Tibial nerve (tissue), 3 donors: ENCODE measurements around the gene AFG1L.

Experiments used
- POLR2A ChIP-seq, 2 donors: fragments of 450-650 bp; IDR thresholded peaks; one replicate each; pipeline ENCODE4 v1.6.1; 2017; ENCODE audit warnings: antibody characterized with exemption in 2 of 2, mild to moderate bottlenecking in 2 of 2, moderate library complexity in 2 of 2
- TF ChIP-seq, protein P1 (sequence below), 5 experiments: fragments of 200-600 bp in 3 of 5; fragments of 450-650 bp in 2 of 5; sonication (generic) in 3 of 5; IDR thresholded peaks; one replicate each; pipeline ENCODE4 v1.5.1; 2016 to 2019; ENCODE audit warnings: antibody characterized with exemption in 5 of 5, mild to moderate bottlenecking in 3 of 5, moderate library complexity in 2 of 5

DNA sequence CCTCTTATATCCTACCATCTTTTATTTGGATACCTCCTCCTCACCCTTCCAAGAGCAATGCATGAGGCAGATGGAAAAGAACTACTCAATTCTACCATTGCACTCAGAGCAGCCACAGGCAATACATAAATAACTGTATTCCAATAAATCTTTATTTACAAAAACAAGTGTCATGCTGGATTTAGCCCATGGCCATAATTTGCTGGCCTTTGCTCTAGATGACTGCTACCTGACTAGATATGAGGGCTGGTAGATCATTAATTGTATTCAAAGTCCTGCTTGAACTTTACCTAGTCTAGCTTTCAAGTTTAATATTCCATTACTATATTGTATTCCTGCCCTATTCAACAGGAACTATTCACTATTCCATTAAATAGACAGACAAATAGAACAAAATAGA is 37.1 kb downstream of the AFG1L start:
- TF ChIP-seq, protein P1, sequence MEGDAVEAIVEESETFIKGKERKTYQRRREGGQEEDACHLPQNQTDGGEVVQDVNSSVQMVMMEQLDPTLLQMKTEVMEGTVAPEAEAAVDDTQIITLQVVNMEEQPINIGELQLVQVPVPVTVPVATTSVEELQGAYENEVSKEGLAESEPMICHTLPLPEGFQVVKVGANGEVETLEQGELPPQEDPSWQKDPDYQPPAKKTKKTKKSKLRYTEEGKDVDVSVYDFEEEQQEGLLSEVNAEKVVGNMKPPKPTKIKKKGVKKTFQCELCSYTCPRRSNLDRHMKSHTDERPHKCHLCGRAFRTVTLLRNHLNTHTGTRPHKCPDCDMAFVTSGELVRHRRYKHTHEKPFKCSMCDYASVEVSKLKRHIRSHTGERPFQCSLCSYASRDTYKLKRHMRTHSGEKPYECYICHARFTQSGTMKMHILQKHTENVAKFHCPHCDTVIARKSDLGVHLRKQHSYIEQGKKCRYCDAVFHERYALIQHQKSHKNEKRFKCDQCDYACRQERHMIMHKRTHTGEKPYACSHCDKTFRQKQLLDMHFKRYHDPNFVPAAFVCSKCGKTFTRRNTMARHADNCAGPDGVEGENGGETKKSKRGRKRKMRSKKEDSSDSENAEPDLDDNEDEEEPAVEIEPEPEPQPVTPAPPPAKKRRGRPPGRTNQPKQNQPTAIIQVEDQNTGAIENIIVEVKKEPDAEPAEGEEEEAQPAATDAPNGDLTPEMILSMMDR (IDR thresholded peaks at IDR 0.05): no peak
- TF ChIP-seq POLR2A (IDR thresholded peaks at IDR 0.05): no peak
